GM08714 (cell line): ENCODE data around the gene CSF1R.

Experiments used
- H3K4me3 ChIP-seq: fragments of 200-500 bp; sonication (Bioruptor generic); 2 replicates; pipeline ENCODE4 v1.5.1; 2014; ENCODE audit warnings: mild to moderate bottlenecking, low read length, inconsistent platforms
- ZNF274 ChIP-seq: IDR thresholded peaks from 2 replicates; pipeline ENCODE4 v1.6.1; 2012; ENCODE audit warnings: mild to moderate bottlenecking, low read depth, low read length

CSF1R gene

GRCh38 chr5:150114773-150115408, 28.5 kb upstream of the CSF1R start:
- TF ChIP-seq ZNF274 = no peak

GRCh38 chr5:150114102-150114641, 27.8 kb upstream of the CSF1R start:
- no peak overlapping the region for H3K4me3 ChIP-seq
- no peak for TF ChIP-seq ZNF274

More at GRCh38 chr5:150114773-150115408, 28.5 kb upstream of the CSF1R start:
- H3K4me3 ChIP-seq = no peak overlapping the region

GRCh38 chr5:150113047-150113744, 26.8 kb upstream of the CSF1R start:
- TF ChIP-seq ZNF274 = no peak

GRCh38 chr5:150112201-150113046, 26.1 kb upstream of the CSF1R start:
- no peak for TF ChIP-seq ZNF274
- H3K4me3 ChIP-seq = no peak overlapping the region

More at GRCh38 chr5:150113047-150113744, 26.8 kb upstream of the CSF1R start:
- H3K4me3 ChIP-seq = no peak overlapping the region

GRCh38 chr5:150111122-150111521, 24.8 kb upstream of the CSF1R start:
- no peak for TF ChIP-seq ZNF274
- no peak overlapping the region for H3K4me3 ChIP-seq

GRCh38 chr5:150109921-150110320, 23.6 kb upstream of the CSF1R start:
- TF ChIP-seq ZNF274 = no peak
- no peak overlapping the region for H3K4me3 ChIP-seq

- no peak overlapping the region for H3K4me3 ChIP-seq
- no peak for TF ChIP-seq ZNF274
These were observed 22.6 kb upstream of the CSF1R start for GRCh38 chr5:150108711-150109514.

GRCh38 chr5:150107909-150108447, 21.6 kb upstream of the CSF1R start:
- no peak overlapping the region for H3K4me3 ChIP-seq
- no peak for TF ChIP-seq ZNF274

- no peak for TF ChIP-seq ZNF274
- H3K4me3 ChIP-seq = no peak overlapping the region
These were observed 20.5 kb upstream of the CSF1R start for GRCh38 chr5:150106674-150107426.

- no peak overlapping the region for H3K4me3 ChIP-seq
- TF ChIP-seq ZNF274 = no peak
These were observed 19.7 kb upstream of the CSF1R start for GRCh38 chr5:150105928-150106615.

- no peak for TF ChIP-seq ZNF274
- H3K4me3 ChIP-seq = no peak overlapping the region
These were observed 18.2 kb upstream of the CSF1R start for GRCh38 chr5:150104550-150104870.
